ENCODE measurements around the gene MYH2.

MYH2 gene

GRCh38 chr17:10549096-10549842 lies at the start of gene MYH2:
MYH2 (minus strand) TSS chr17:10549658; CDS start chr17:10547920, 1,738 bp downstream.
- Histone ChIP-seq H3K4me3 (ENCODE audit: low read length) (no peak within 1 kb of the TSS), H3K9ac (ENCODE audit: low read length) (no peak within 1 kb of the TSS), H3K27me3 (ENCODE audit: control insufficient read depth, insufficient read depth, low read length) (no peaks in the 10 kb centered on the region), H3K9me3 (ENCODE audit: control insufficient read depth, low read length) (no peaks in the 10 kb centered on the region), H3K36me3 (ENCODE audit: control insufficient read depth, insufficient read depth, low read length) (no peaks in the 10 kb centered on the region), H3K4me1 (ENCODE audit: control insufficient read depth, insufficient read depth, low read length) (peaks cover 4% of the 10 kb centered on the region)

- H3K4me3 ChIP-seq (ENCODE audit: low read length) = no peak overlapping the region
- H3K27me3 ChIP-seq (ENCODE audit: control insufficient read depth, insufficient read depth, low read length) = no peaks in the 10 kb centered on the region
- no peaks in the 10 kb centered on the region for H3K9me3 ChIP-seq (ENCODE audit: control insufficient read depth, low read length)
- no peak overlapping the region for H3K9ac ChIP-seq (ENCODE audit: low read length)
- H3K36me3 ChIP-seq (ENCODE audit: control insufficient read depth, insufficient read depth, low read length) = no peaks in the 10 kb centered on the region
- no peaks in the 10 kb centered on the region for H3K4me1 ChIP-seq (ENCODE audit: control insufficient read depth, insufficient read depth, low read length)
Measured at GRCh38 chr17:10598621-10599020, 49.2 kb upstream of the MYH2 start.

- Histone ChIP-seq H3K4me1 (ENCODE audit: control insufficient read depth, insufficient read depth, low read length) (no peaks in the 10 kb centered on the region), H3K36me3 (ENCODE audit: control insufficient read depth, insufficient read depth, low read length) (no peaks in the 10 kb centered on the region), H3K4me3 (ENCODE audit: low read length) (no peak overlapping the region), H3K9ac (ENCODE audit: low read length) (no peak overlapping the region), H3K27me3 (ENCODE audit: control insufficient read depth, insufficient read depth, low read length) (no peaks in the 10 kb centered on the region), H3K9me3 (ENCODE audit: control insufficient read depth, low read length) (no peaks in the 10 kb centered on the region)
Measured at GRCh38 chr17:10589553-10590145, 40.2 kb upstream of the MYH2 start.

DNA sequence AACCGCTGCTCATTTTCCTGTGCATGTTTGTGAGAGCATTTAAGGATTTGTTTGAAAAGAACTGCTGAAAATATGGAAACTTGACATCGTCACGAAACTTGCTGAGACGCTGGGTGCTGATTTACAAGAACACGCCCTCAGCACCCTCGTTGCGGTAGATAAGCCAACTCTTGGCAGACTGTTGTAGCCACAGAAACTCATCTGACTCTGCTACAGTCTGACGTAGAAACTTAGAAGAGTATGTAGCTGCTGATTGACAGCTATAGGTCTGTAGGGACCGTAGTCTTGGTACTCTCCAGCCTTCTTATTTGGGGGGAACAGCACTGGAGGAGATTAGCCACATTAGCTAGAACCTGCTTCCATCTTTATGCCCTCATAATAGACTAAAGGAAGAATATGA lies 36.1 kb upstream of the MYH2 start:
- Histone ChIP-seq H3K9me3 (ENCODE audit: control insufficient read depth, low read length) (no peaks in the 10 kb centered on the region), H3K36me3 (ENCODE audit: control insufficient read depth, insufficient read depth, low read length) (no peaks in the 10 kb centered on the region), H3K4me1 (ENCODE audit: control insufficient read depth, insufficient read depth, low read length) (no peaks in the 10 kb centered on the region), H3K9ac (ENCODE audit: low read length) (no peak overlapping the region), H3K27me3 (ENCODE audit: control insufficient read depth, insufficient read depth, low read length) (no peaks in the 10 kb centered on the region), H3K4me3 (ENCODE audit: low read length) (no peak overlapping the region)

DNA sequence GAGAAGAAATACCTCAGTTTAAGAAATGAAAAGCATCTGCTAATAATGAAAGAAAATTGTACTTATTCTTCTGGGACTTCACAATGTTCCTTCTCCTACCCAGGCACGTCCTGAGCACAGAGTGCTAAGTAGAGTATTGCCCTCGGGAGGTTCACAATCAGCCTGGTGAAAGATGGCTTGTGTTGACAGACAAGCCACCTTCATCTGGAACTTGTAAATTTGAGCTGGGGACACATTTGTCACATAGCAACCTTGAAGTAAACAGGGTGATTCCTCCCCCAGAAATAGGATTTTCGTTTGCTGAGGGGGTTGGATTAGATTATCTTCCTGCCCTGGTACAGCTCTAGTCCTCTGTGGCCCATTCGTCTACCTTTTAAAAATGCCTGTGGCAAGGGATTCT lies 34.4 kb upstream of the MYH2 start:
- Histone ChIP-seq H3K4me3 (ENCODE audit: low read length) (no peak overlapping the region), H3K27me3 (ENCODE audit: control insufficient read depth, insufficient read depth, low read length) (no peaks in the 10 kb centered on the region)

GRCh38 chr17:10579270-10579669 lies 29.8 kb upstream of the MYH2 start:
- Histone ChIP-seq H3K9ac (ENCODE audit: low read length) (no peak overlapping the region), H3K9me3 (ENCODE audit: control insufficient read depth, low read length) (no peaks in the 10 kb centered on the region)

More for the DNA sequence above, 34.4 kb upstream of the MYH2 start:
- Histone ChIP-seq H3K9me3 (ENCODE audit: control insufficient read depth, low read length) (no peaks in the 10 kb centered on the region), H3K36me3 (ENCODE audit: control insufficient read depth, insufficient read depth, low read length) (no peaks in the 10 kb centered on the region), H3K4me1 (ENCODE audit: control insufficient read depth, insufficient read depth, low read length) (no peaks in the 10 kb centered on the region), H3K9ac (ENCODE audit: low read length) (no peak overlapping the region)

GRCh38 chr17:10574324-10574723 lies 24.9 kb upstream of the MYH2 start:
- no peaks in the 10 kb centered on the region for H3K9me3 ChIP-seq (ENCODE audit: control insufficient read depth, low read length)
- no peak overlapping the region for H3K9ac ChIP-seq (ENCODE audit: low read length)
- no peak overlapping the region for H3K4me3 ChIP-seq (ENCODE audit: low read length)
- no peaks in the 10 kb centered on the region for H3K36me3 ChIP-seq (ENCODE audit: control insufficient read depth, insufficient read depth, low read length)
- H3K4me1 ChIP-seq (ENCODE audit: control insufficient read depth, insufficient read depth, low read length) = no peaks in the 10 kb centered on the region
- no peaks in the 10 kb centered on the region for H3K27me3 ChIP-seq (ENCODE audit: control insufficient read depth, insufficient read depth, low read length)

More at GRCh38 chr17:10579270-10579669, 29.8 kb upstream of the MYH2 start:
- H3K4me1 ChIP-seq (ENCODE audit: control insufficient read depth, insufficient read depth, low read length) = no peaks in the 10 kb centered on the region
- no peak overlapping the region for H3K4me3 ChIP-seq (ENCODE audit: low read length)
- no peaks in the 10 kb centered on the region for H3K27me3 ChIP-seq (ENCODE audit: control insufficient read depth, insufficient read depth, low read length)
- H3K36me3 ChIP-seq (ENCODE audit: control insufficient read depth, insufficient read depth, low read length) = no peaks in the 10 kb centered on the region

DNA sequence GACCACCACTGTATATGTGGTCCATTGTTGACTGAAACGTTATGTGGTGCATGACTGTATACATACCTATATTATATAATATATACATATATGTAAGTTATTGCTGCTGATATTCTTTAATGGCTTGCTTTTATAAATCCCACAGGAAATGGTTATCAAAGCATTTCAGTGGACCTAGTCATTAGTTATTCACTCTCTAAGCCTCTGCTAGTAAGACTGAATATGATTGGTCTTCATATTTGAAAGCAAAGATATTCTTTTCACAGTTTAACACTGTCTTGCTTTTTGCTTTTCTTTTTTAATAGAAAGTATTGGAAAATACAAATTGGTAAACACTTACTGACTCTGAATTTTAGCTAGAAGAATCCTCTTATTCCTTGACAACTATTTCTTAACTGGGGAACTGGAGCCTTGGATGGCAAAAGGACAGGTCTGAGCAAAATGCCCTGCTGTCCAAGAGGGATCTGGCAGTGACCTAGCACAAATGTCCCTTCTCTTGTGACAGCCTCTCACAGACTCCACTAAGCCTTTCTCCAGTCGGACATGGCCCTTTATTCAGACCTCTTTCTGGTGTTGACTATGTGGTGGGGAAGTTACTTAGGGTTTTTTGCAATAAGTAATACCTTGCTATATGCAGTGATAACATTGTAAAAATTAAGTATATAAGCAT lies 14.7 kb upstream of the MYH2 start:
- Histone ChIP-seq H3K9me3 (ENCODE audit: control insufficient read depth, low read length) (no peaks in the 10 kb centered on the region), H3K4me3 (ENCODE audit: low read length) (no peak overlapping the region), H3K27me3 (ENCODE audit: control insufficient read depth, insufficient read depth, low read length) (no peaks in the 10 kb centered on the region), H3K36me3 (ENCODE audit: control insufficient read depth, insufficient read depth, low read length) (no peaks in the 10 kb centered on the region), H3K4me1 (ENCODE audit: control insufficient read depth, insufficient read depth, low read length) (no peaks in the 10 kb centered on the region), H3K9ac (ENCODE audit: low read length) (no peak overlapping the region)

DNA sequence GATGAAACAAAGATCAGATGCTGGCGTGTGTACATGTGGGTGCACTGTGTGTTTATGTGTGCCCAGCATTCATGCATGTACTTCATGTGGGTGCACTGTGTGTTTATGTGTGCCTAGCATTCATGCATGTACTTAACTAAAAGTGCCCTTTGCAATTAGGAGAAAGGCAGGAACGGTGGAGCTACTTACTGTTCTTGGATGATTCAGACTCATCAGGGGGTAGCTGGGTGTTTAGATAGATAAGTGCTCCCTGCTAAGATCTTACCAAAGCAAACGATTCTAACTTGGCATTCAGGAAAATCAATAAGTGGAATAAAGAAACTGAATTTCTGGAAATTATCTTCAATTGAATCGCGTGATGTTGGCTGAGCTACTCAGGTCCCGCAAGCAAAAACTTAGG lies 8.6 kb upstream of the MYH2 start:
- Histone ChIP-seq H3K4me1 (ENCODE audit: control insufficient read depth, insufficient read depth, low read length) (no peaks in the 10 kb centered on the region), H3K9me3 (ENCODE audit: control insufficient read depth, low read length) (no peaks in the 10 kb centered on the region), H3K9ac (ENCODE audit: low read length) (no peak overlapping the region), H3K36me3 (ENCODE audit: control insufficient read depth, insufficient read depth, low read length) (no peaks in the 10 kb centered on the region), H3K4me3 (ENCODE audit: low read length) (no peak overlapping the region), H3K27me3 (ENCODE audit: control insufficient read depth, insufficient read depth, low read length) (no peaks in the 10 kb centered on the region)

GRCh38 chr17:10557422-10557821 lies 8.0 kb upstream of the MYH2 start:
- Histone ChIP-seq H3K9me3 (ENCODE audit: control insufficient read depth, low read length) (no peaks in the 10 kb centered on the region), H3K4me1 (ENCODE audit: control insufficient read depth, insufficient read depth, low read length) (peaks cover 4% of the 10 kb centered on the region), H3K9ac (ENCODE audit: low read length) (no peak overlapping the region), H3K27me3 (ENCODE audit: control insufficient read depth, insufficient read depth, low read length) (no peaks in the 10 kb centered on the region), H3K4me3 (ENCODE audit: low read length) (no peak overlapping the region), H3K36me3 (ENCODE audit: control insufficient read depth, insufficient read depth, low read length) (no peaks in the 10 kb centered on the region)

GRCh38 chr17:10556301-10557005 lies 7.0 kb upstream of the MYH2 start:
- Histone ChIP-seq H3K4me1 (ENCODE audit: control insufficient read depth, insufficient read depth, low read length) (peaks cover 4% of the 10 kb centered on the region), H3K4me3 (ENCODE audit: low read length) (no peak overlapping the region), H3K36me3 (ENCODE audit: control insufficient read depth, insufficient read depth, low read length) (no peaks in the 10 kb centered on the region), H3K27me3 (ENCODE audit: control insufficient read depth, insufficient read depth, low read length) (no peaks in the 10 kb centered on the region), H3K9ac (ENCODE audit: low read length) (no peak overlapping the region), H3K9me3 (ENCODE audit: control insufficient read depth, low read length) (no peaks in the 10 kb centered on the region)

DNA sequence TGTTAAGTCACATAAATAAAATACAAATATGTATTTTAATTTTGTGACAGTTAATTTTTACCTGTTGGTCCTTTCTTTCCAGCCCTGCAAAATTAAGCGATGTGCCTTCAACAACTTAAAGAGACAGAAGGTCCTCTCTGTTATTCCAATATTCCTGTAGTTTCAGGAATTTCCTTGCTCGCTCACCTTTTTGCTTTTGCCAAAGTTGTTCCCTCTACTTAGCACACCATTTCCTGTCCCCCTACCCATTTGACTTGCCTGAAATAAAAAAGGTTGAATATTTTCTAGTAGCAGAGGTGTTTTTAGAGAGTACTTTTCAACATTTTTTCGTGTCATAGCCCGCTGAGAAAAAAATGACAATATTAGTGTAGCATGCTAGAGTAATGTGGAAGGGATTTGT lies 556 bp upstream of the MYH2 start:
- Histone ChIP-seq H3K9ac (ENCODE audit: low read length) (no peak overlapping the region), H3K27me3 (ENCODE audit: control insufficient read depth, insufficient read depth, low read length) (no peaks in the 10 kb centered on the region), H3K4me3 (ENCODE audit: low read length) (no peak overlapping the region), H3K36me3 (ENCODE audit: control insufficient read depth, insufficient read depth, low read length) (no peaks in the 10 kb centered on the region), H3K4me1 (ENCODE audit: control insufficient read depth, insufficient read depth, low read length) (peaks cover 4% of the 10 kb centered on the region), H3K9me3 (ENCODE audit: control insufficient read depth, low read length) (no peaks in the 10 kb centered on the region)

Data from mucosa of stomach (tissue), 1 donor.